Activated CD8-positive, alpha-beta T cell treated with anti-CD3 and anti-CD28 coated beads for 36 hours (primary cell): ENCODE measurements around the gene RBMS3. TPM values are rescaled to one million over a fixed set of nuclear protein-coding genes. Genes with fewer than 3 reads are reported as not detected.

Source experiments
- ATAC-seq: fragments of 200-7000 bp; cut with Tn5 transposase; one replicate; pipeline ENCODE4 v1.10.0; 2021; ENCODE audit warnings: mild to moderate bottlenecking, moderate library complexity
- CTCF ChIA-PET: fragments of 350-600 bp; sonication (Branson Sonifier 250); formaldehyde crosslinking; loops from one replicate; lab custom pipeline; 2021; ENCODE audit warnings: antibody characterized with exemption; lab: Charles Lee
- POLR2A ChIA-PET: fragments of 350-600 bp; sonication (Branson Sonifier 250); formaldehyde crosslinking; loops from one replicate; lab custom pipeline; 2021; ENCODE audit warnings: antibody characterized with exemption; lab: Charles Lee
- DNase-seq: peaks from one replicate; pipeline ENCODE4 v3.0.0-alpha.2; 2020
- H3K27ac Mint-ChIP-seq: one replicate; pipeline ENCODE4 v1.8.0; 2021; ENCODE audit warnings: mild to moderate bottlenecking, mixed read lengths
- H3K27me3 Mint-ChIP-seq: one replicate; pipeline ENCODE4 v1.8.0; 2021; ENCODE audit warnings: mixed read lengths
- H3K36me3 Mint-ChIP-seq: one replicate; pipeline ENCODE4 v1.8.0; 2021; ENCODE audit warnings: low read depth, mixed read lengths
- H3K4me1 Mint-ChIP-seq: one replicate; pipeline ENCODE4 v1.8.0; 2021; ENCODE audit warnings: low read depth, mixed read lengths
- H3K4me3 Mint-ChIP-seq: one replicate; pipeline ENCODE4 v1.8.0; 2021; ENCODE audit warnings: mild to moderate bottlenecking, moderate library complexity, mixed read lengths
- H3K9me3 Mint-ChIP-seq: one replicate; pipeline ENCODE4 v1.8.0; 2021; ENCODE audit warnings: mixed read lengths
- CTCF ChIP-seq: fragments of 200-600 bp; IDR thresholded peaks from one replicate; pipeline ENCODE4 v1.8.0; 2022; ENCODE audit warnings: antibody characterized with exemption, mild to moderate bottlenecking
- intact Hi-C: fragments of 100-400 bp; cut with micrococcal nuclease; formaldehyde crosslinking; loops from one replicate; pipeline ENCODE4 v1.10.0; 2022
- total RNA-seq, 2 experiments: library from RNA; stranded (reverse); gene quantifications; one replicate each; pipeline ENCODE4 v1.2.3, GENCODE V29; 2021

The RBMS3 gene
- total RNA-seq, 2 experiments from 2014 or later, result 2.3 to 2.8 TPM

GRCh38 chr3:29302619-29303018 lies 21.7 kb downstream of the RBMS3 start:
- no peak for DNase-seq
- Mint-ChIP-seq H3K27ac (no peak overlapping the region), H3K36me3 (no peaks in the 10 kb centered on the region), H3K27me3 (no peaks in the 10 kb centered on the region), H3K4me1 (peaks cover 8% of the 10 kb centered on the region), H3K9me3 (no peaks in the 10 kb centered on the region), H3K4me3 (no peak overlapping the region)
- POLR2A ChIA-PET, result no interaction called here
- ATAC-seq, result no peak
- CTCF ChIA-PET, result no interaction called here
- intact Hi-C loops, result no loop called here
- no peak for TF ChIP-seq CTCF

DNA sequence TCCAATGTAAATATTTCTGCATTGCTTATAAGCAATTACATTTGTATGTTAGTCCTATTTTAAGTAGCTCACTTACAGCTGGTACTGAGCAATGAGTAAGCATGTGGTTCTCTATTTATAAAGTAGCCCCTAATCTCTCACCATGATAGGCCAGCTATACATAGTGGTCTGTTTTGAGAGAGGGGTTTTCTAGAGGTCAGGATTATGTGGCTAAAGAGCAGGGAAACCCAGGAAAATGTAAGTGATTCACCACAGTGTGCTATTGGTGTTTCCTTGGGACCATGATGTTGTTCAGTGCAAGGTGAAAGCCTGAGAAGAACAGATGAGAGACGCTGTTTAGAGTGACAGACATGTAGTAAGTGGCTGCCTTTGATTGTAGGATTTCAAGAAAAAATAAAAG lies 26.4 kb downstream of the RBMS3 start:
- no peaks in the 10 kb centered on the region for H3K36me3 Mint-ChIP-seq
- TF ChIP-seq CTCF, result no peak
- ChIA-PET CTCF (no interaction called here), POLR2A (no interaction called here)
- H3K27me3 Mint-ChIP-seq, result no peaks in the 10 kb centered on the region
- no peak for ATAC-seq
- H3K4me1 Mint-ChIP-seq, result no peaks in the 10 kb centered on the region
- intact Hi-C loops, result no loop called here
- no peak overlapping the region for H3K27ac Mint-ChIP-seq
- no peak overlapping the region for H3K4me3 Mint-ChIP-seq
- no peak for DNase-seq
- H3K9me3 Mint-ChIP-seq, result no peaks in the 10 kb centered on the region

DNA sequence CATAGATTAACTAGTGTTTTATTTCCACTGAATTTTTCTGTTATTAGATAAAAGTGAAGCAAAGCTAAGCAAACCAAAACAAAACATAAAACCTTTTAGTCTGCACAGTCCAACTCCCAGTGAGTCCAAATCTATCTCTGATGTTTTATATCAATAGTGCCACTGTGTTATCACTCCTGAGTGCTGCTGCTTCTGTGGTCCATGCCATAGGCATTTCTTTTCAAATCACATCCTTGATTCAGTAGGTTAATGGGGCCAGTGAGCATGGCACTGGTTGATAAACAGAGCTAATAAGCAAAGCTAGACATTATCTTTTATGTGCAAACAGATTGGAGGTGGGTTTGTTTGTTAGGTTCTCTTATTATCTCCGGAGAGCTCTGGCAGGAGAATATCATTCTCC lies 30.0 kb downstream of the RBMS3 start:
- TF ChIP-seq CTCF, result no peak
- no peak for DNase-seq
- no peaks in the 10 kb centered on the region for H3K36me3 Mint-ChIP-seq
- ChIA-PET CTCF (no interaction called here), POLR2A (no interaction called here)
- intact Hi-C loops, result no loop called here
- H3K27ac Mint-ChIP-seq, result no peak overlapping the region
- no peaks in the 10 kb centered on the region for H3K27me3 Mint-ChIP-seq
- no peaks in the 10 kb centered on the region for H3K9me3 Mint-ChIP-seq
- ATAC-seq, result no peak
- H3K4me1 Mint-ChIP-seq, result no peaks in the 10 kb centered on the region
- H3K4me3 Mint-ChIP-seq, result no peak overlapping the region

DNA sequence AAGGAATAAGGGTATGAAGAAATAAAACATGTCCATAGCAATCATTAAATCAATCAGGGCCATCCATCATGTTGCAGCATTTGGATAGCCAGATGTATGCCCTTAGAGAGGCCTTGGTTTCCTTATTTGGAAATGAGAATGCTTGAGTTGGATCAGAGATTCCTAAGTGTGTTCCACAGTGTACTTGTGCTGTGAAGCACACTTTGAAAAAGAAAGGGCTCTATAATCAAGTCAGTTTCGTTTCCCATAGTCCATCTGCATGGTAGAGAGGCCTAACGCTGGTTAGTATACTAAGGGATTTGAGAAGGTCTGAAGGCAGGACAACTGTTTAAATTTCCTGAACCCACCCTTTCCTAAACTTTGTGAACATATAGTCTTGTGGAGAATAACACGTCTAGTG lies 30.9 kb downstream of the RBMS3 start:
- Mint-ChIP-seq H3K4me1 (no peaks in the 10 kb centered on the region), H3K27ac (no peak overlapping the region), H3K9me3 (no peaks in the 10 kb centered on the region), H3K36me3 (no peaks in the 10 kb centered on the region), H3K27me3 (peaks cover 2% of the 10 kb centered on the region), H3K4me3 (no peak overlapping the region)
- ChIA-PET CTCF (no interaction called here), POLR2A (no interaction called here)
- DNase-seq, result no peak
- intact Hi-C loops, result no loop called here
- TF ChIP-seq CTCF, result no peak
- no peak for ATAC-seq

DNA sequence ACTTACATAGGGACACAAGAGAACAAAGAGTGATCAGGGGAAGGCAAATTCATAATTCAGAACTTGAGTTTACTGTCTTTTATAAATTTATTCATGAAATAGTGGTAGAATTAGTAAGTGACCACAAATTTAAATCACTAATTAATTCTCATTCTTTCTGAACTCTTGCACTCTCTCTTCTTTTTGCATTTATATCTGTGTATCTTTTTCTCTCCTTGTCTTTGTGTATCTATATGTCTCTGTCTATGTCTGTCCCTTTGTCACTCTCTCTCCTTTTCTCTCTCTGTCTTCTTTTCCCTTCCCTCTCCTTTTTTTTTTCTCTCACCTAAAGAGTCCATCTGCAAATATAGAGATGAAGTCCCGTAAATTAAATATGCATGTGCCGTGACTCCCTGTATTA lies 31.5 kb downstream of the RBMS3 start:
- H3K36me3 Mint-ChIP-seq, result no peaks in the 10 kb centered on the region

More for the DNA sequence above, 31.5 kb downstream of the RBMS3 start:
- Mint-ChIP-seq H3K4me1 (no peaks in the 10 kb centered on the region), H3K27me3 (peaks cover 2% of the 10 kb centered on the region), H3K9me3 (no peaks in the 10 kb centered on the region), H3K4me3 (no peak overlapping the region), H3K27ac (no peak overlapping the region)
- ChIA-PET POLR2A (no interaction called here), CTCF (no interaction called here)
- ATAC-seq (no peak), DNase-seq (no peak)
- no peak for TF ChIP-seq CTCF
- intact Hi-C loops, result no loop called here
